Uterus (tissue), 2 donors: ENCODE results near the gene TMEM254.
"Not testable (repeated sequence)": the region's sequence is repeated elsewhere in the genome, so short reads cannot be mapped to it uniquely, and the experiment has no call there.

Source experiments
- POLR2A ChIP-seq, 2 donors: fragments of 450-650 bp; IDR thresholded peaks; one replicate each; pipeline ENCODE4 v1.6.1; 2016; ENCODE audit warnings: antibody characterized with exemption in 2 of 2, mild to moderate bottlenecking in 1 of 2, moderate library complexity in 1 of 2
- TF ChIP-seq, protein P1 (sequence below), 4 experiments: fragments of 200-600 bp in 2 of 4; fragments of 450-650 bp in 2 of 4; sonication (generic) in 2 of 4; IDR thresholded peaks; one replicate each; pipeline ENCODE4 v1.5.1; 2016 to 2019; ENCODE audit warnings: antibody characterized with exemption in 4 of 4, mild to moderate bottlenecking in 2 of 4, moderate library complexity in 1 of 4

DNA sequence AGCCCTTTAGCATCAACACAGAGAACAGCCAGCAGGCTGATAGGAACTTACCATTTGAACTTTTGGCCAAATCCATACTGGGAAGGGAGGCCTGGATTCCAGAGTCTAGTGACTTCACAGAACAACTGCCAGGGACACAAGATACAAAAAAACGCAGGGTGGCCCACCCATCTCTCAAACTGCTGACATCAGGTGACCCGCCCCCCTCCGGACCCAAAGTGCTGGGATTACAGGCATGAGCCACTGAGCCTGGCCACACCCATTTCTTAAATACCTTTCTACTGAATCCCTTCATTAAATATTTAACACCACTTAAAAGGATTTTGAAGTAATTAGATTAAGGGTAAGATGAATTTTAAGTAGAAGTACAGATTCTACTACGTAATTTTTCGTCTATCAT lies 43.7 kb upstream of the TMEM254 start:
- TF ChIP-seq, protein P1, sequence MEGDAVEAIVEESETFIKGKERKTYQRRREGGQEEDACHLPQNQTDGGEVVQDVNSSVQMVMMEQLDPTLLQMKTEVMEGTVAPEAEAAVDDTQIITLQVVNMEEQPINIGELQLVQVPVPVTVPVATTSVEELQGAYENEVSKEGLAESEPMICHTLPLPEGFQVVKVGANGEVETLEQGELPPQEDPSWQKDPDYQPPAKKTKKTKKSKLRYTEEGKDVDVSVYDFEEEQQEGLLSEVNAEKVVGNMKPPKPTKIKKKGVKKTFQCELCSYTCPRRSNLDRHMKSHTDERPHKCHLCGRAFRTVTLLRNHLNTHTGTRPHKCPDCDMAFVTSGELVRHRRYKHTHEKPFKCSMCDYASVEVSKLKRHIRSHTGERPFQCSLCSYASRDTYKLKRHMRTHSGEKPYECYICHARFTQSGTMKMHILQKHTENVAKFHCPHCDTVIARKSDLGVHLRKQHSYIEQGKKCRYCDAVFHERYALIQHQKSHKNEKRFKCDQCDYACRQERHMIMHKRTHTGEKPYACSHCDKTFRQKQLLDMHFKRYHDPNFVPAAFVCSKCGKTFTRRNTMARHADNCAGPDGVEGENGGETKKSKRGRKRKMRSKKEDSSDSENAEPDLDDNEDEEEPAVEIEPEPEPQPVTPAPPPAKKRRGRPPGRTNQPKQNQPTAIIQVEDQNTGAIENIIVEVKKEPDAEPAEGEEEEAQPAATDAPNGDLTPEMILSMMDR (IDR thresholded peaks at IDR 0.05): not testable (repeated sequence)
- TF ChIP-seq POLR2A (IDR thresholded peaks at IDR 0.05): not testable (repeated sequence)
